HUES6 (cell line): ENCODE measurements around the gene WNT9A.

Experiments used
- H3K27ac ChIP-seq: 2 replicates; pipeline ENCODE4 v1.7.0; 2013; ENCODE audit warnings: low read depth, mild to moderate bottlenecking, low read length, inconsistent platforms
- H3K27me3 ChIP-seq: 2 replicates; pipeline ENCODE4 v1.6.1; 2013; ENCODE audit warnings: low read length; ENCODE audit not compliant: control insufficient read depth, insufficient read depth
- H3K36me3 ChIP-seq: 2 replicates; pipeline ENCODE4 v1.6.1; 2013; ENCODE audit warnings: low read length; ENCODE audit not compliant: control insufficient read depth, insufficient read depth
- H3K4me1 ChIP-seq: 2 replicates; pipeline ENCODE4 v1.6.1; 2013; ENCODE audit warnings: low read length; ENCODE audit not compliant: control insufficient read depth, insufficient read depth
- H3K4me3 ChIP-seq: 2 replicates; pipeline ENCODE4 v1.5.1; 2013; ENCODE audit warnings: low read depth, low read length
- H3K9ac ChIP-seq: one replicate; pipeline ENCODE4 v1.6.1; 2013; ENCODE audit warnings: mild to moderate bottlenecking, low read length
- H3K9me3 ChIP-seq: 2 replicates; pipeline ENCODE4 v1.6.1; 2013; ENCODE audit warnings: low read depth, low read length; ENCODE audit not compliant: control insufficient read depth, insufficient read depth

WNT9A gene

GRCh38 chr1:227944090-227944930 is 3.4 kb downstream of the WNT9A start:
- Histone ChIP-seq H3K36me3 (no peaks in the 10 kb centered on the region), H3K9ac (no peak overlapping the region), H3K4me1 (peaks cover 30% of the 10 kb centered on the region), H3K4me3 (no peak overlapping the region), H3K27ac (no peak overlapping the region), H3K27me3 (peaks cover 18% of the 10 kb centered on the region), H3K9me3 (no peaks in the 10 kb centered on the region)

GRCh38 chr1:227943381-227944089 is 4.2 kb downstream of the WNT9A start:
- H3K4me1 ChIP-seq = peaks cover 22% of the 10 kb centered on the region
- no peaks in the 10 kb centered on the region for H3K9me3 ChIP-seq
- H3K36me3 ChIP-seq = no peaks in the 10 kb centered on the region
- H3K9ac ChIP-seq = no peak overlapping the region
- H3K27me3 ChIP-seq = peaks cover 11% of the 10 kb centered on the region
- no peak overlapping the region for H3K4me3 ChIP-seq
- no peak overlapping the region for H3K27ac ChIP-seq

GRCh38 chr1:227942716-227943261 is 4.9 kb downstream of the WNT9A start:
- H3K27ac ChIP-seq = no peak overlapping the region
- H3K27me3 ChIP-seq = peaks cover 7% of the 10 kb centered on the region; the same call in 1 of the 2 replicates
- no peaks in the 10 kb centered on the region for H3K9me3 ChIP-seq
- no peaks in the 10 kb centered on the region for H3K36me3 ChIP-seq
- H3K4me1 ChIP-seq = peaks cover 22% of the 10 kb centered on the region
- no peak overlapping the region for H3K4me3 ChIP-seq
- no peak overlapping the region for H3K9ac ChIP-seq

GRCh38 chr1:227942021-227942715 is 5.6 kb downstream of the WNT9A start:
- Histone ChIP-seq H3K4me3 (no peak overlapping the region), H3K9me3 (no peaks in the 10 kb centered on the region), H3K27me3 (peaks cover 4% of the 10 kb centered on the region; the same call in 1 of the 2 replicates), H3K36me3 (no peaks in the 10 kb centered on the region), H3K9ac (no peak overlapping the region), H3K4me1 (peaks cover 22% of the 10 kb centered on the region), H3K27ac (no peak overlapping the region)

GRCh38 chr1:227941509-227942020 is 6.2 kb downstream of the WNT9A start:
- H3K27me3 ChIP-seq = no peaks in the 10 kb centered on the region
- H3K36me3 ChIP-seq = no peaks in the 10 kb centered on the region
- no peak overlapping the region for H3K4me3 ChIP-seq
- no peak overlapping the region for H3K27ac ChIP-seq
- H3K4me1 ChIP-seq = peaks cover 22% of the 10 kb centered on the region
- no peak overlapping the region for H3K9ac ChIP-seq
- H3K9me3 ChIP-seq = no peaks in the 10 kb centered on the region

GRCh38 chr1:227940791-227941241 is 6.9 kb downstream of the WNT9A start:
- Histone ChIP-seq H3K27ac (no peak overlapping the region), H3K27me3 (no peaks in the 10 kb centered on the region), H3K4me3 (no peak overlapping the region), H3K9me3 (no peaks in the 10 kb centered on the region), H3K36me3 (no peaks in the 10 kb centered on the region), H3K9ac (no peak overlapping the region), H3K4me1 (peaks cover 15% of the 10 kb centered on the region)

GRCh38 chr1:227939791-227940771 is 7.7 kb downstream of the WNT9A start:
- Histone ChIP-seq H3K36me3 (no peaks in the 10 kb centered on the region), H3K9me3 (no peaks in the 10 kb centered on the region), H3K4me1 (peaks cover 8% of the 10 kb centered on the region; the same call in 1 of the 2 replicates), H3K27ac (no peak overlapping the region), H3K27me3 (no peaks in the 10 kb centered on the region), H3K4me3 (no peak overlapping the region), H3K9ac (no peak overlapping the region)

- peaks cover 7% of the 10 kb centered on the region; the same call in 1 of the 2 replicates for H3K4me1 ChIP-seq
- no peak overlapping the region for H3K9ac ChIP-seq
- H3K36me3 ChIP-seq = no peaks in the 10 kb centered on the region
Measured at GRCh38 chr1:227938911-227939790, 8.6 kb downstream of the WNT9A start.

GRCh38 chr1:227938276-227938675 is 9.5 kb downstream of the WNT9A start:
- Histone ChIP-seq H3K9me3 (peaks cover 4% of the 10 kb centered on the region; the same call in 1 of the 2 replicates), H3K4me1 (peaks cover 7% of the 10 kb centered on the region; the same call in 1 of the 2 replicates), H3K36me3 (no peaks in the 10 kb centered on the region)

More at GRCh38 chr1:227938911-227939790, 8.6 kb downstream of the WNT9A start:
- no peaks in the 10 kb centered on the region for H3K9me3 ChIP-seq
- H3K27me3 ChIP-seq = no peaks in the 10 kb centered on the region
- H3K4me3 ChIP-seq = no peak overlapping the region
- no peak overlapping the region for H3K27ac ChIP-seq

More at GRCh38 chr1:227938276-227938675, 9.5 kb downstream of the WNT9A start:
- H3K4me3 ChIP-seq = no peak overlapping the region
- H3K27ac ChIP-seq = no peak overlapping the region
- no peaks in the 10 kb centered on the region for H3K27me3 ChIP-seq
- no peak overlapping the region for H3K9ac ChIP-seq
